HT1080 (cell line): ENCODE data around the gene EOLA2. TPM values are rescaled to one million over a fixed set of nuclear protein-coding genes. Genes with fewer than 3 reads are reported as not detected.
"Not testable (repeated sequence)": the region's sequence is repeated elsewhere in the genome, so short reads cannot be mapped to it uniquely, and the experiment has no call there.

ENCODE experiments used
- DNase-seq: peaks from one replicate; pipeline ENCODE4 v3.0.0-alpha.2; 2015; ENCODE audit warnings: low read depth
- polyA plus RNA-seq, 2 experiments: library from polyadenylated mRNA; depleted of rRNA; stranded (reverse); fragments of >200 nt; gene quantifications; 2 replicates each; pipeline ENCODE4 v1.2.3, GENCODE V29; 2015
- total RNA-seq: library from RNA; depleted of rRNA; stranded (reverse); fragments of >200 nt; shearing (Covaris generic); gene quantifications from 2 replicates; pipeline ENCODE4 v1.2.3, GENCODE V29; 2014; rRNA removed

The EOLA2 gene
- total RNA-seq = 24.3 and 24.5 TPM in 2 replicates
- polyA plus RNA-seq (2015; cell fraction: cytosol; rRNA removed) = 24.5 and 29.5 TPM in 2 replicates
- 22.8 and 38.8 TPM in 2 replicates for polyA plus RNA-seq (2015; cell fraction: nucleus; rRNA removed)

DNA sequence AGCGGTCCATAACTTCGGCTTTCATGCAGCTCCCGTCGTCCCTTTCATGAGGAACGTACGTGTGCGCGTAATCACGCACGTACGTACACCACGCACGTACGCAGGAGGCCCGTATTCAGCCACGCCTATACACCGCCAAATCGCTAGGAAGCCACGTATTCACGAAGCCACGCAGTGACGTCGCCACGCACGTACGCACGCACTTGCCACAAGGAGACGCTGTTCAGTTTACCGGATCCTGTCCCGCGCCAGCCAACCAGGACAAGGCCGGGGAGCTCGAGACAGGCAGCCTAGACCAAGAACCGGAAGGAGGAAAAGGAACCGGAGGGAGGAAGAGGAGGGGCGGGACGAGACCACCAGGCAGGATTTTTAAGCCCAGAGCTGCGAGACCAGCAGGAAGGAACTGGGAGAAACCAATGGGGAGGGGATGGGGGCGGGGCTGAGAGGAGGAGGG lies at the start of gene EOLA2:
TSS of gene EOLA2 (minus strand) at position 65 of the 454 bp plus-strand sequence. CDS start 4,617 bp downstream, outside the sequence.
- DNase-seq = peak; percentile 97

DNA sequence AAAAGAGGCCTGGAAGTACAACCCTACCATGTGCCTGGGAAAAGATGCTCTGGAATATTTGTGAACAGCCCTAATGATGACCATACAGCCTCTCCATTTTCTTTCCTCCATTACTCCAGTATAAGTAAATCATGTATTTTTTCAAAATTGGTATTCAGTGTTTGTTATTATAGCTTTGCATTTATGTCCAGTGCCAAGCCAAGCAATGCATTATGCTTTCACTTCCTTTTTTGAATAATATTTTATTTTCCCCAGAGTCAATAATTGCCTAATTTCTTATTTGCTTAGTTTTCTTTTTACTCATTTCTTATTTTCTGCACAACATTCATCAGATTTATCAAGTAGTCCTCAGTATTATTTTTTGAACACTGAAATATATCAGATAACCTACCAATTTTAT lies 49.3 kb upstream of the EOLA2 start:
- no peak for DNase-seq

GRCh38 chrX:149984411-149984810 lies 46.1 kb upstream of the EOLA2 start:
- DNase-seq = no peak

- DNase-seq = no peak
Measured at GRCh38 chrX:149982310-149982709, 44.0 kb upstream of the EOLA2 start.

DNA sequence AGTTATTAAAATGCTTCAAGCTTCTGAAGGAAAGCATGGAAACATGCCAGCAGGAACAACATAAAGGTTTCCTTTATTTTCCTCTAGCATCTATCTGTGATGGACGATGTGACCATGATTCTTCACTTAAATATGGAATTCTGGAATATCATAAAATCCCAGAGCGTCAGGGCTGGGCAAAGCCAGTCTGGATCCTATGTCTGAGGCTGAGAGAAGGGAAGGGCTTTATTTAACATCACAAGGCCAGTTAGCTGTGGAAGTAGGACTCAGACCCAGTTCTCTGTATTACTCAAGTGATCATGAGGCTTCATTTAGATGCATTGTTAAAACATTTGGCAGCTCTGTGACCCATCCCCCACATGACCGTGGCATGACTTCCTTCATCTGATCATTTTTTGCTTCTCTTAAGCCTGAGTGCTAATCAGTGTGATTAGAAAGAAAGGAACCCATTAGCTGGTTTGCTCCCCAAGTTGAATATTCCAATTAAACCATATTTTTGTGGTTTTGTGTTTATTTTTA lies 40.9 kb upstream of the EOLA2 start:
- DNase-seq = no peak

GRCh38 chrX:149962859-149963757 lies 24.8 kb upstream of the EOLA2 start:
- DNase-seq = peak; percentile 50

- no peak for DNase-seq
Measured at GRCh38 chrX:149962010-149962409, 23.7 kb upstream of the EOLA2 start.

DNA sequence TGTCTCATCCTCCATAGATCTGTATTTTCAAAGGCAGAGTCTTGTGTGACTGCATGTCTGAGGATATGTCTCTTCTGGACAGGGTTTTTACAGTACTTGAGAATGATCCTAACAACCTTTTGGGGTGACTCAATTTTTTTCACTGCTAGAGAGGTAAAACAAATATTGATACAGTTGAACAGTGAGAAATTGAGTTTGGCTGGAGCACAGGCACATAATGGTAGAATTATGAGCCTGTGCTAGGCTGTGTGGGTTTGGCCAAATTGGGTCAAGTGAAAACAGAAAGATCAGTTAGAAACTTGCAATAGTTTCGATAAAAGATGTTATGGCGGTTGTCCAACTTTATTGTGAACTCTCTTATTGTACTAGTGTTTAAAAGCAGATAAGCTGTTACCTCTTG lies 23.3 kb upstream of the EOLA2 start:
- no peak for DNase-seq

DNA sequence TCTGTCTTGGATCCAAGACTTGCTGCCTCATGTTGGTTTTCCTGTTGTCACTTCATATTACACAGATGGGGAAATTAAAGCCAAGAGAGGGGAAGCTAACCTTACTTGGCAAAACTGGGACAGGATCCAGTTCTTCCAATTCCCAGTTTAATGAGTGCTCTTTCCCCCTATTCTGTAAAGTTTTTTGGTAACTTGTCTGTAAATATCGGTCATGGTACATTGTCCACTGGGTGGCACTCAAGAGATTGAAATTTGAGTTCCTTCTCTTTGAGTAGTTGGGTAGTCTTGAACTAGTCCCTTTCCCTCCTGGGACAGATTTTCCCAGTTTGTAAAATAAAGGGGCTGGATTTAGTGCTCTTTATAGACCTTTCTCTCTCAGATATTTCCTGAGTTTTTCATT lies 12.4 kb upstream of the EOLA2 start:
- peak; percentile 38 for DNase-seq

- DNase-seq = no peak
Measured at GRCh38 chrX:149949743-149950436, 11.6 kb upstream of the EOLA2 start.

DNA sequence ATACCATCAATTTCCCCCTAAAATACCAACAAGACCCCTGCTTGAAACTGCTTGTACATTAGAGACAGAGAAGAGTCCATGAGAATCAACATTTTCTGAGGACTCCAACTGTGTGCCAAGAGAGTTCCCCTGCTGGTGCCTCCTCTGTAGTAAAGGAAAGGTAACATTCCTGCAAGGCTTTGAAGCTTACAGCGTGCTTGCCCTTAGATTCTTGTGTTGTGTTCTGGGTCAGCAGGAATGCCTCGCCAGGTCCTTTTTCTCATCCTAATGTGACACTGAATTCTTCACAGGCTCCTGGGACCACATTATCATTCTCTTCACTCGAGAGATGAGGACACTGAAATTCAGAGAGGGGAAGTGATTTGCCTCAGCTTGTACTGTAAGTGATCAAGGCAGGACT lies 9.7 kb upstream of the EOLA2 start:
- DNase-seq = no peak

DNA sequence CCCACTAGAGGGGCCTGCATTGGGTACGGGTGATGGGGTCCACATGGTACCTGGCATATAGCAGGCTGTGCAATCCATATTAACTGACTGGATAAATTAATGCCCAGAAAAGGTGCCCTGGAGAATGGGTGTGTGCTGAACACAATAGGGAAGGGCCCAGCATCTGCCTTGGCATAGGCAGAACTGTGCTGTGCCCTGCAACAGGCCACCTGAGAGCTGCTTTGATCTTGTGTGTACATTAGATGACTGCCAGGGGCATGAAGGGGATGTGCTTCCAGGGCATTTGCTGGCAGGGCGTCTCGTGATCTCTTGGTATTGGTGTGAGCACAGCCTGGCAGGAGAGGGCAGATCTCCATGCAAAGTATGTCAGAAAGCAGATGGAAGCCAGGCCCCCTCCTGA lies 8.6 kb upstream of the EOLA2 start:
- DNase-seq = not testable (repeated sequence)

GRCh38 chrX:149945820-149946219 lies 7.5 kb upstream of the EOLA2 start:
- DNase-seq = not testable (repeated sequence)

DNA sequence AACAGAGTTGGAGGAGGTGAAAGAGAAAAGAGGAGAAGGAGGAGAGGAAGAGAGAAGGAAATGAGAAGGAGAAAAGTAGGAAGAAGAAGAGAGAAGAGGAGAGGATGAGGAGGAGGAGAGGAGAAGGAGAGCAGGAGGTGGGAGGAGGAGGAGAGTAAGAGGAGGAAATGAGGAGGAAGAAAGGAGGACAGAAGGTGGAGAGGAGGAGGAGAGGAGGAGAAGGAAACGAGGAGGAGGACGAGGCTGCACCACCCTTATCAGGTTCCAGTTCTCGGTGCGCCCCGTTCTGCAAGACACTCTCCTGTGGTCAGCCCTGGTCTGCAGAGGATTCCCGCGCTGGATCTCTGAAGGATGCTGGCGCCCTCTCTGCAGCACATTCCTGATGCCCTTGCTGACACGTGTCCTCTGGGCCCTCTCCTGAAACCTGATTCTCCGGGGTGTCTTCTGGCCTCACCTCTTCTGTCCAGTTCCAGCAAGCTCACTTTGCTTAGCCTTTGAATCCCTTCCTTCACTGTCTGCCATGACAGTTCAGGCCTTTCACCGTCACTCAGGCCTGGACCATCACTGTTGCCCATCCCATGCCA lies 6.9 kb upstream of the EOLA2 start:
- not testable (repeated sequence) for DNase-seq

- DNase-seq = not testable (repeated sequence)
Measured at GRCh38 chrX:149940674-149941024, 2.4 kb upstream of the EOLA2 start.

- peak; percentile 97 for DNase-seq
Measured at GRCh38 chrX:149939905-149940673, 1.8 kb upstream of the EOLA2 start.

DNA sequence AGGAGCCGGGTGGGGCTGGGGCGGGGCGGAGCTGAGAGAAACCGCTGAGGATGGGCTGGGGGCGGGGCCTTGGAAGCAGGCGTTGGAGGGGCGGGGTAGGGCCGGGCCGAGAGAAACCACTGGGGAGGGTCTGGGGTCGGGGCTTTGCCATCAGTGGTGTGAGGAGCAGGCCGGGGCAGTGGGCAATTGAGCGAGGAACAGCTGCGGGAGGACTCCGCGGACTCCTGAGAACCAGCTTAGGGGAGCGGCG lies 1.3 kb upstream of the EOLA2 start:
- DNase-seq = no peak

DNA sequence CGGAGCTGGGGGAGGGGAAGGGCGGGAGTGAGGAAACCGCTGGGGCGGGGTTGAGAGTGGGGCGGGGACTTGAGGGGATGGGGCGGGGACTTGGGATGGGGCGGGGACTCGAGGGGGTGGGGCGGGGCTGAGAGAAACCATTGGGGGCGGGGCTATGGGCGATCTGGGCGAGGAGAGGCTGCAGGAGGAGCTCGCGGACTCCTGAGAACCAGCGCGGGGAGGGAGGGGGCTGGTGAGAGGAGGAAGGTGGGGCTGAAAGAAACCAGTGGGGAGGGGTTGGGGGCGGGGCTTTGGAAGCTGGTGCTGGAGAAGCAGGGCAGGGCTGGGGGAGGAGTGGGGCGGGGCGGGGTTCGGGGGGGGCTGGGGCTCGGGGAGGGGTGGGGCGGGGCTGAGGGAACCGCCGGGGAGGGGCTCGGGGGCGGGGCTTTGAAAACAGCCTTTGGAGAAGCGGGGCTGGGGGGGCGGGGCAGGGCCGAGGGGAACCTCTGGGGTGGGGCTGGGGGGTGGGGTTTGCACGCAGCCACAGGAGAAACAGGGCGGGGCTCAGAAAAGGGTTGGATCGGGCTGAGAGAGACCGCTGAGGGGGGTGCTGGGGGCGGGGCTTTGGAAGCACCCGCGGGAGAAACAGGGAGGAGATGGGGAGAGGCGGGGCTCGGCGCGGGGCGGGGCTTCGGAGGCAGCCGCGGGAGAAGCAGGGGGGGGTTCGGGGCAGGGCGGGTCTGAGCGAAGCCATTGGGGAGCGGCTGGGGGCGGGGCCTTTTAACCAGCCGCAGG lies 777 bp upstream of the EOLA2 start:
- DNase-seq = peak; percentile 64

GRCh38 chrX:149937871-149938426 lies 342 bp downstream of the EOLA2 start:
- no peak for DNase-seq

GRCh38 chrX:149937328-149937727 lies 963 bp downstream of the EOLA2 start:
- DNase-seq = not testable (repeated sequence)
